ENCODE data around the gene ETFBKMT.
"Not testable (repeated sequence)": the region's sequence is repeated elsewhere in the genome, so short reads cannot be mapped to it uniquely, and the experiment has no call there.

The ETFBKMT gene

DNA sequence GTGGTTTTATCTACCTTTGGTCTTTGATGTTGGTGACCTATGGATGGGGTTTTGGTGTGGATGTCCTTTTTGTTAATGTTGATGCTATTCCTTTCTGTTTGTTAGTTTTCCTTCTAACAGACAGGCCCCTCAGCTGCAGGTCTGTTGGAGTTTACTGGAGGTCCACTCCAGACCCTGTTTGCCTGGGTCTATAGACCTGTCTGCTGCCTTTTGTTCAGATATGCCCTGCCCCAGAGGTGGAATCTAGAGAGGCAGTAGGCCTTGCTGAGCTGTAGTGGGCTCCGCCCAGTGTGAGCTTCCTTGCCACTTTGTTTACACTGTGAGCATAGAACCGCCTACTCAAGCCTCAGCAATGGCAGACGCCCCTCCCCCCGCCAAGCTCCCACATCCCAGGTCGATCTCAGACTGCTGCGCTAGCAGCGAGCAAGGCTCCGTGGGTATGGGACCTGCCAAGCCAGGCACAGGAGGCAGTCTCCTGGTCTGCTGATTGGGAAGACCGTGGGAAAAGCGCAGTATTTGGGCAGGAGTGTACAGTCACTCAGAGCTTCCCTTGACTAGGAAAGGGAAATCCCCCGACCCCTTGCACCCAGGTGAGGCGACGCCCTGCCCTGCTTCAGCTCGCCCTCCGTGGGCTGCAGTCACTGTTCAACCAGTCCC is 59.2 kb downstream of the ETFBKMT start:
- DNase-seq (ENCODE audit: low spot score), result not testable (repeated sequence)

DNA sequence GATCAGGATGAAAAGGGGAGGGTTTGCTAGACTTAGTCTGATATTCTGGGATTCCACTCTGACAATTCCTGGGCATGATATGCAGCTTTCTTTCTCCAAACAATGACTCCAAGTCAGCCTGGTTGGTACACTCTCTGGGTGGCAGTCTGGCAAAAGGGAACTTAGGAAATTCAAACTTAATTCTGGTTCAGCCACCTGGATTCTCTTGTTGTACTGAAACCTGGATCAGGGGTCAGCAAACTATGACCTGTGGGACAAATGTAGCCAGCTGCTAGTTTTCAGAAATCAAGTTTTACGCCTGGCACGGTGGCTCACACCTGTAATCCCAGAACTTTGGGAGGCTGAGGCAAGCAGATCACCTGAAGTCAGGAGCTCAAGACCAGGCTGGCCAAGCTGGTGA is 63.1 kb downstream of the ETFBKMT start:
- no peak for DNase-seq (ENCODE audit: low spot score)
